K562 (cell line): ENCODE results near the gene HCN3. TPM values are rescaled to one million over a fixed set of nuclear protein-coding genes. Genes with fewer than 3 reads are reported as not detected.

ENCODE experiments used
- BRD9 ChIP-seq: fragments of 450-650 bp; IDR thresholded peaks from 2 replicates; pipeline ENCODE4 v1.6.1; 2018; ENCODE audit warnings: low read depth; ENCODE audit not compliant: partially characterized antibody
- ESRRA ChIP-seq: fragments of 450-650 bp; IDR thresholded peaks from 2 replicates; pipeline ENCODE4 v1.6.1; 2014; ENCODE audit warnings: low read depth, mild to moderate bottlenecking, moderate library complexity, borderline replicate concordance
- FOXK1 ChIP-seq: sonication (generic); formaldehyde crosslinking; IDR thresholded peaks from 2 replicates; pipeline ENCODE4 v1.8.0; 2022; ENCODE audit warnings: missing genetic modification reagents, mild to moderate bottlenecking, borderline replicate concordance
- HDAC8 ChIP-seq: fragments of 450-650 bp; IDR thresholded peaks from 2 replicates; pipeline ENCODE4 v1.6.1; 2016; ENCODE audit warnings: mild to moderate bottlenecking, missing genetic modification characterization, moderate library complexity, missing compliant biosample characterization
- HDGF ChIP-seq: fragments of 450-650 bp; IDR thresholded peaks from 2 replicates; pipeline ENCODE4 v1.6.1; 2016
- KDM2B ChIP-seq: fragments of 250-450 bp; sonication (Bioruptor Pico); IDR thresholded peaks from 2 replicates; pipeline ENCODE4 v1.8.0; 2021; ENCODE audit warnings: mild to moderate bottlenecking, moderate library complexity
- LEF1 ChIP-seq: fragments of 450-650 bp; IDR thresholded peaks from 2 replicates; pipeline ENCODE4 v1.6.1; 2016; ENCODE audit warnings: mild to moderate bottlenecking
- MCM7 ChIP-seq, 2 experiments: fragments of 450-650 bp; IDR thresholded peaks; 2 replicates each; pipeline ENCODE4 v1.6.1; 2016 to 2018
- MYNN ChIP-seq, 2 experiments: sonication (generic); formaldehyde crosslinking in 1 of 2; IDR thresholded peaks; 2 replicates each; pipeline versions ENCODE4 v1.5.0 to v1.6.1; 2016 to 2020; ENCODE audit warnings: antibody characterized with exemption in 1 of 2, missing genetic modification reagents in 1 of 2
- NFIX ChIP-seq: fragments of 250-450 bp; sonication (Bioruptor Pico); IDR thresholded peaks from 2 replicates; pipeline ENCODE4 v1.4.0; 2020; ENCODE audit warnings: low read depth, mild to moderate bottlenecking, moderate library complexity
- NONO ChIP-seq, 2 experiments: fragments of 200-400 bp in 1 of 2; fragments of 450-650 bp in 1 of 2; formaldehyde crosslinking in 1 of 2; IDR thresholded peaks; 2 replicates each; pipeline ENCODE4 v1.6.1; 2017; ENCODE audit warnings: low read depth in 2 of 2, mild to moderate bottlenecking in 2 of 2, moderate library complexity in 2 of 2, low read length in 1 of 2
- PTRF ChIP-seq: fragments of 450-650 bp; IDR thresholded peaks from 2 replicates; pipeline ENCODE4 v1.6.1; 2016; ENCODE audit warnings: mild to moderate bottlenecking, missing genetic modification characterization, missing compliant biosample characterization
- PYGO2 ChIP-seq: fragments of 450-650 bp; IDR thresholded peaks from 2 replicates; pipeline ENCODE4 v1.6.1; 2016; ENCODE audit warnings: mild to moderate bottlenecking, missing genetic modification characterization, moderate library complexity, missing compliant biosample characterization
- RBM39 ChIP-seq: fragments of 200-400 bp; formaldehyde crosslinking; optimal IDR thresholded peaks from 2 replicates; pipeline ENCODE3; 2018; ENCODE audit warnings: low read depth, low read length
- SOX6 ChIP-seq: fragments of 450-650 bp; IDR thresholded peaks from 2 replicates; pipeline ENCODE4 v1.6.1; 2014; ENCODE audit warnings: mild to moderate bottlenecking
- SREBF2 ChIP-seq: sonication (generic); formaldehyde crosslinking; IDR thresholded peaks from 2 replicates; pipeline ENCODE4 v1.4.0; 2020; ENCODE audit warnings: mild to moderate bottlenecking, missing genetic modification reagents
- TBL1XR1 ChIP-seq, 2 experiments: IDR thresholded peaks; 2 replicates each; pipeline ENCODE4 v1.6.1; 2012; ENCODE audit warnings: improper control_type of control experiment in 2 of 2, low read length in 2 of 2, mild to moderate bottlenecking in 1 of 2
- TEAD1 ChIP-seq, 2 experiments: fragments of 450-650 bp in 1 of 2; sonication (generic) in 1 of 2; formaldehyde crosslinking; IDR thresholded peaks; 2 replicates each; pipeline versions ENCODE4 v1.4.0 to v1.8.0; 2020 to 2022; ENCODE audit warnings: mild to moderate bottlenecking in 2 of 2, missing genetic modification reagents in 1 of 2
- ZNF143 ChIP-seq: sonication (generic); formaldehyde crosslinking; IDR thresholded peaks from 2 replicates; pipeline ENCODE4 v1.9.0; 2022; ENCODE audit warnings: mild to moderate bottlenecking, missing genetic modification reagents
- ZNF174 ChIP-seq: fragments of 250-450 bp; sonication (Bioruptor Pico); IDR thresholded peaks from 2 replicates; pipeline ENCODE4 v1.4.0; 2020; ENCODE audit warnings: mild to moderate bottlenecking
- ZNF347 ChIP-seq: fragments of 450-650 bp; formaldehyde crosslinking; IDR thresholded peaks from 2 replicates; pipeline ENCODE4 v1.4.0; 2020; ENCODE audit warnings: low read depth, mild to moderate bottlenecking, moderate library complexity
- polyA plus RNA-seq, 8 experiments: library from polyadenylated mRNA; depleted of rRNA in 4 of 8; stranded (reverse) in 5 of 8; unstranded in 3 of 8; fragments of >200 nt; fragmentation: Nextera tagmentation in 2 of 8; fragmentation: Illumina TruSeq in 1 of 8; extraction: Ambion mirVana in 2 of 8; extraction: Trizol in 1 of 8; gene quantifications; 2 replicates each; pipeline versions ENCODE4 v1.2.1 to v1.2.3, GENCODE V29; 2011 to 2014; ENCODE audit warnings: inconsistent platforms in 1 of 8, missing spikeins in 1 of 8
- total RNA-seq, 7 experiments: library from RNA; depleted of rRNA in 6 of 7; stranded (reverse); fragments of >200 nt in 6 of 7; fragmentation: Illumina TruSeq in 2 of 7; extraction: Trizol in 2 of 7; gene quantifications; 2 replicates each; pipeline versions ENCODE4 v1.2.1 to v1.2.3, GENCODE V29; 2011 to 2021; ENCODE audit warnings: low replicate concordance in 1 of 7
- TF ChIP-seq, protein P1 (sequence below): fragments of 250-450 bp; sonication (Bioruptor Pico); IDR thresholded peaks from 2 replicates; pipeline ENCODE4 v1.8.0; 2022; ENCODE audit warnings: inconsistent platforms, mild to moderate bottlenecking, moderate library complexity, borderline replicate concordance
- TF ChIP-seq, protein P2 (sequence below), 3 experiments: IDR thresholded peaks in 2 of 3; conservative IDR thresholded peaks in 1 of 3; 2 replicates each; pipeline ENCODE4 v1.5.1; 2011 to 2012; ENCODE audit warnings: low read length in 3 of 3, mild to moderate bottlenecking in 3 of 3, control low read depth in 2 of 3, improper control_type of control experiment in 1 of 3, inconsistent platforms in 1 of 3, low read depth in 1 of 3, mixed read lengths in 1 of 3, moderate library complexity in 1 of 3; ENCODE audit not compliant: insufficient read depth in 2 of 3
- TF ChIP-seq, protein P3 (sequence below): fragments of 450-650 bp; IDR thresholded peaks from 2 replicates; pipeline ENCODE4 v1.6.1; 2017; ENCODE audit warnings: antibody characterized with exemption

The HCN3 gene
- total and polyA plus RNA-seq, 9 of the 15 experiments (the other 6 are each of a cell fraction or from before 2014, with no cell fraction given): 0.91 to 9.7 (median 3.9) TPM

DNA sequence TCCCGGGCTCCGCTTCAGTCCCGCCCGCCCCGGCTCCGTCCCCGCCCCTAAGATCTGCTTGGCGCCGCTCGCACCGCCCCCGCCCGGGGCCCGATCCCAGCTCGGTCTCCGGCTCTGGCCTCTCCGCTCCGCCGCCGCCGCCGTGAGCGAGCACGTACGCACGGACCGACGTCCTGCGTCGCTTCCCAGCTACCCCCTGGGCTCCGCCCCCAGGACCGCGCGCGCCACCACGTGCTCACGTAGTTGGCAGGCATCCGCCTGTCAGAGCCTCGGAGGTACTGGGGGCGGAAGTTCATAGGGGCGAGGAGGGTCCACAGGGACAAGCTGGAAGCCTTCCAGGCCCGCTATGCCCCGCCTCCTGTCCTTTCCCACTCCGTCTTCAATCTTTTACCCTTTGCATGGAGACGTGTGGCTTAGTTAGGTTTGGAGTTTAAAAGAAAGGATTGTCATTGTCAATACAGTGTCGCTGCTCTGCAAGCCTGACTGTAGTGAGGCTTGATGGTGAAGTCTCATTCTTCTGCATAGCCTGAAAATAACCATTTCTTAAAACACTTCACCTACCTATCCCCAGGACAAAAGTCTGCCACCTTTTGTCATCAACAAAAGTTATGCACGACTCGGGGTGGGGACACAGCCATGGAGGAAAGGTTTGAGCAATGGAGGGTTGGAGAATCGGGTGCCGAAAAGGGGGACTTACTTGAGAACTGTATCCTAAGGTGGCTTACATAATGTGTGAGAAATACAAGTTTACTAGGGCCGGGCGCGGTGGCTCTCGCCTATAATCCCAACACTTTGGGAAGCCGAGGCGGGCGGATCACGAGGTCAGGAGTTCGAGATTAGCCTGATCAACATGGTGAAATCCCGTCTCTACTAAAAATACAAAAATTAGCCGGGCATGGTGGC, 3.7 kb upstream of the HCN3 start, which contains the start of gene CLK2 (continued):
- TF ChIP-seq TBL1XR1 (IDR thresholded peaks at IDR 0.05; ENCODE audit: low read length in 2 of 2) (peak in 1 of 2 experiments; percentile 37; a peak in 1 of 4 replicates), NONO (IDR thresholded peaks at IDR 0.05; ENCODE audit: low read depth in 2 of 2, low read length in 1 of 2) (no peak), LEF1 (peak; percentile 21; the same call in 1 of the 2 replicates), SOX6 (peak; percentile 33; the same call in 1 of the 2 replicates), KDM2B (no peak), HDGF (no peak), MCM7 (IDR thresholded peaks at IDR 0.05) (no peak), PYGO2 (tag) (no peak), SREBF2 (CRISPR knock-in tag) (no peak), RBM39 (no peak), ZNF174 (no peak), FOXK1 (CRISPR knock-in tag) (no peak), BRD9 (peak; percentile 36), MYNN (IDR thresholded peaks at IDR 0.05) (no peak), MYNN (CRISPR knock-in tag; IDR thresholded peaks at IDR 0.05) (no peak), ZNF143 (CRISPR knock-in tag) (peak; percentile 65), NFIX (CRISPR knock-in tag) (no peak), HDAC8 (tag) (no peak), ESRRA (peak; percentile 53; the same call in 1 of the 2 replicates), TEAD1 (CRISPR knock-in tag; IDR thresholded peaks at IDR 0.05) (no peak; a peak in 1 of 4 replicates), PTRF (no peak), ZNF347 (CRISPR knock-in tag) (no peak)
- TF ChIP-seq, protein P1, sequence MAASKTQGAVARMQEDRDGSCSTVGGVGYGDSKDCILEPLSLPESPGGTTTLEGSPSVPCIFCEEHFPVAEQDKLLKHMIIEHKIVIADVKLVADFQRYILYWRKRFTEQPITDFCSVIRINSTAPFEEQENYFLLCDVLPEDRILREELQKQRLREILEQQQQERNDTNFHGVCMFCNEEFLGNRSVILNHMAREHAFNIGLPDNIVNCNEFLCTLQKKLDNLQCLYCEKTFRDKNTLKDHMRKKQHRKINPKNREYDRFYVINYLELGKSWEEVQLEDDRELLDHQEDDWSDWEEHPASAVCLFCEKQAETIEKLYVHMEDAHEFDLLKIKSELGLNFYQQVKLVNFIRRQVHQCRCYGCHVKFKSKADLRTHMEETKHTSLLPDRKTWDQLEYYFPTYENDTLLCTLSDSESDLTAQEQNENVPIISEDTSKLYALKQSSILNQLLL (CRISPR knock-in tag): no peak
- TF ChIP-seq, protein P2, sequence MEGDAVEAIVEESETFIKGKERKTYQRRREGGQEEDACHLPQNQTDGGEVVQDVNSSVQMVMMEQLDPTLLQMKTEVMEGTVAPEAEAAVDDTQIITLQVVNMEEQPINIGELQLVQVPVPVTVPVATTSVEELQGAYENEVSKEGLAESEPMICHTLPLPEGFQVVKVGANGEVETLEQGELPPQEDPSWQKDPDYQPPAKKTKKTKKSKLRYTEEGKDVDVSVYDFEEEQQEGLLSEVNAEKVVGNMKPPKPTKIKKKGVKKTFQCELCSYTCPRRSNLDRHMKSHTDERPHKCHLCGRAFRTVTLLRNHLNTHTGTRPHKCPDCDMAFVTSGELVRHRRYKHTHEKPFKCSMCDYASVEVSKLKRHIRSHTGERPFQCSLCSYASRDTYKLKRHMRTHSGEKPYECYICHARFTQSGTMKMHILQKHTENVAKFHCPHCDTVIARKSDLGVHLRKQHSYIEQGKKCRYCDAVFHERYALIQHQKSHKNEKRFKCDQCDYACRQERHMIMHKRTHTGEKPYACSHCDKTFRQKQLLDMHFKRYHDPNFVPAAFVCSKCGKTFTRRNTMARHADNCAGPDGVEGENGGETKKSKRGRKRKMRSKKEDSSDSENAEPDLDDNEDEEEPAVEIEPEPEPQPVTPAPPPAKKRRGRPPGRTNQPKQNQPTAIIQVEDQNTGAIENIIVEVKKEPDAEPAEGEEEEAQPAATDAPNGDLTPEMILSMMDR (IDR thresholded peaks at IDR 0.05 in 2 of 3, conservative IDR thresholded peaks at IDR 0.05 in 1 of 3; ENCODE audit: insufficient read depth in 2 of 3, low read depth in 1 of 3, low read length in 3 of 3): no peak
- TF ChIP-seq, protein P3, sequence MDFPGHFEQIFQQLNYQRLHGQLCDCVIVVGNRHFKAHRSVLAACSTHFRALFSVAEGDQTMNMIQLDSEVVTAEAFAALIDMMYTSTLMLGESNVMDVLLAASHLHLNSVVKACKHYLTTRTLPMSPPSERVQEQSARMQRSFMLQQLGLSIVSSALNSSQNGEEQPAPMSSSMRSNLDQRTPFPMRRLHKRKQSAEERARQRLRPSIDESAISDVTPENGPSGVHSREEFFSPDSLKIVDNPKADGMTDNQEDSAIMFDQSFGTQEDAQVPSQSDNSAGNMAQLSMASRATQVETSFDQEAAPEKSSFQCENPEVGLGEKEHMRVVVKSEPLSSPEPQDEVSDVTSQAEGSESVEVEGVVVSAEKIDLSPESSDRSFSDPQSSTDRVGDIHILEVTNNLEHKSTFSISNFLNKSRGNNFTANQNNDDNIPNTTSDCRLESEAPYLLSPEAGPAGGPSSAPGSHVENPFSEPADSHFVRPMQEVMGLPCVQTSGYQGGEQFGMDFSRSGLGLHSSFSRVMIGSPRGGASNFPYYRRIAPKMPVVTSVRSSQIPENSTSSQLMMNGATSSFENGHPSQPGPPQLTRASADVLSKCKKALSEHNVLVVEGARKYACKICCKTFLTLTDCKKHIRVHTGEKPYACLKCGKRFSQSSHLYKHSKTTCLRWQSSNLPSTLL: no peak
